IPS DF 6.9 (cell line): ENCODE measurements around the gene CNTD1.
"Not testable (repeated sequence)": the region's sequence is repeated elsewhere in the genome, so short reads cannot be mapped to it uniquely, and the experiment has no call there.

Experiments used
- DNase-seq: peaks from one replicate; pipeline ENCODE4 v3.0.0-alpha.2; 2013; ENCODE audit warnings: low read depth, low spot score
- H3K27ac ChIP-seq: one replicate; pipeline ENCODE4 v1.5.1; 2013; ENCODE audit warnings: low read length, control low read depth
- H3K27me3 ChIP-seq: 2 replicates; pipeline ENCODE4 v1.6.1; 2013; ENCODE audit warnings: mild to moderate bottlenecking, low read length; ENCODE audit not compliant: control insufficient read depth, insufficient read depth
- H3K36me3 ChIP-seq: 2 replicates; pipeline ENCODE4 v1.6.1; 2013; ENCODE audit warnings: low read length; ENCODE audit not compliant: control insufficient read depth, insufficient read depth
- H3K4me1 ChIP-seq: 2 replicates; pipeline ENCODE4 v1.6.1; 2013; ENCODE audit warnings: low read length; ENCODE audit not compliant: control insufficient read depth, insufficient read depth
- H3K4me3 ChIP-seq: 2 replicates; pipeline ENCODE4 v1.5.1; 2013; ENCODE audit warnings: mild to moderate bottlenecking, low read length
- H3K9me3 ChIP-seq: 2 replicates; pipeline ENCODE4 v1.6.1; 2013; ENCODE audit warnings: low read length, inconsistent platforms; ENCODE audit not compliant: control insufficient read depth, insufficient read depth
- WGBS: extraction: QIAGEN DNeasy Blood & Tissue Kit; methylation state at CpG from one replicate; pipeline ENCODE4 v1.1.7; 2013; ENCODE audit warnings: mixed read lengths, missing lambda C conversion rate; ENCODE audit not compliant: insufficient read length, insufficient coverage; 5-methylcytosine and 5-hydroxymethylcytosine counted together

Gene CNTD1

DNA sequence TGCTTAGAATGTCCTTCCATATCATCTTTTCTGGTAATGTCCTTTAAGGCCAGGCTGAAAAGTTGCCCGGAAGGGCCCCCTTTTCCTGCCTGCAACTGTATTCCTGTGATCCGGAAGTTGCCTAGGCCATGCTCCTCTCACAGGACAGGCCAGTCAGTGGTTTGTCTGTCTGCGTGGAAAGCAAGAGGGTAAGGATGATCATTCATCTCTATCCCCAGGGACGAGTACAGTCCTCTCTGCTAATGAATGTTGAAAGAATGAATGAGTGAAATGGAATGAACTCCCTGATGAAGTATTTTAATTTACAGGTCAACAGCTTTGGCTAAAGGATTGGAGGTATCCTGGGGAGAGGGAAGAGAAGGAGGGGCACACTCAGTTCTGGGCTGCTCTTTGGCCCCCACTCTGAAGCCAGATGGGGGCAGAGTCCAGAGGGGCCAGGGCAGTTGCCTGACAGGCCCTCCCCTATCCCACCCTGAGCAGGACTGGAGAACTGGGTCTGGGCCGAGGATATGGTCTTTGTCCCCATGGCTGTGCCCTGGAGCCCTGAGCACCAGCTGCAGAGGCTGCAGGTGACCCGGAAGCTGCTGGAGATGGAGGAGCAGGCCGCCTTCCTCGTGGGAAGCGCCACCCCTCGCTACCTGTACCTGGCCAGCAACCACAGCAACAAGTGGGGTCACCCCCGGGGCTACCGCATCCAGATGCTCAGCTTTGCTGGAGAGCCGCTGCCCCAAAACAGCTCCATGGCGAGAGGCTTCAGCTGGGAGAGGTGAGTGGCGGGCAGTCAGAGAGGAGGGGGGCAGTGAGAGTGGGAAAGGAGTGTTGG lies 55.5 kb downstream of the CNTD1 start:
- Histone ChIP-seq H3K27me3 (no peaks in the 10 kb centered on the region), H3K9me3 (no peaks in the 10 kb centered on the region), H3K36me3 (no peaks in the 10 kb centered on the region), H3K27ac (no peak overlapping the region), H3K4me3 (no peak overlapping the region), H3K4me1 (no peaks in the 10 kb centered on the region)
- DNase-seq, result no peak
- WGBS, result no CpG with 5 or more reads among the region's 15 CpGs

DNA sequence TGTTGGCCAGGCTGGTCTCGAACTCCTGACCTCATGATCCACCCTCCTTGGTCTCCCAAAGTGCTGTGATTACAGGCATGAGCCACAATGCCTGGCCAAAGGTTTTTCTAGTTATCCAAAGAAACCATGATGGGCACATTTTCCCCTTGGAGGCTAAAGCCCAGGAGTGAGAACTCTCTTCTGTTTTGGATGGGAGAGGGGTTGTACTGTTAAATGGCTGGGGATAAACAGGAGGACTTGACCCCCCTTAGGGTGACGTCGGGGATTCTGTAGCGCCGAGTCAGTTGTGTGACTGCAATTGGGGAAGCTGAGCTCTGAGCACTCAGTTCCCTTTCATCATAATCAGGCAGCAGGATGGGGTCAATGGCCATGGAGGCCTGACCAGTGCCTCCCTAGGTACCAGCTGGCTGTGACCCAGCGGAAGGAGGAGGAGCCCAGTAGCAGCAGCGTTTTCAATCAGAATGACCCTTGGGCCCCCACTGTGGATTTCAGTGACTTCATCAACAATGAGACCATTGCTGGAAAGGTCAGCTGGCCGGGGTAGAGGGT lies 56.5 kb downstream of the CNTD1 start:
- no peaks in the 10 kb centered on the region for H3K36me3 ChIP-seq
- H3K4me3 ChIP-seq, result no peak overlapping the region
- H3K27me3 ChIP-seq, result no peaks in the 10 kb centered on the region
- H3K9me3 ChIP-seq, result no peaks in the 10 kb centered on the region
- no peaks in the 10 kb centered on the region for H3K4me1 ChIP-seq
- H3K27ac ChIP-seq, result no peak overlapping the region
- no CpG with 5 or more reads among the region's 8 CpGs for WGBS
- DNase-seq, result no peak

DNA sequence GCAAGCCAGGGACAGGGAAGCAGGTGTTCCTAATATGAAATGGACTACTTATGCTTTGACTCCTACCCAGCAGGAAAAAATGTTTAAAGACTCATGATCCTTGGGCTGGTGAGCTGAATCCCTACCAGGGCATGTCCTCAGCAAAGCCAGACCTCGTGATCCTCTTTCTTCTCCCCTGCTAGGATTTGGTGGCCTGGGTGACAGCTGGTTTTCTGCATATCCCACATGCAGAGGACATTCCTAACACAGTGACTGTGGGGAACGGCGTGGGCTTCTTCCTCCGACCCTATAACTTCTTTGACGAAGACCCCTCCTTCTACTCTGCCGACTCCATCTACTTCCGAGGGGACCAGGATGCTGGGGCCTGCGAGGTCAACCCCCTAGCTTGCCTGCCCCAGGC lies 57.4 kb downstream of the CNTD1 start:
- not testable (repeated sequence) for H3K27me3 ChIP-seq, H3K4me3 ChIP-seq, H3K4me1 ChIP-seq, DNase-seq, H3K9me3 ChIP-seq, H3K36me3 ChIP-seq, H3K27ac ChIP-seq
- WGBS, result no CpG with 5 or more reads among the region's 8 CpGs

DNA sequence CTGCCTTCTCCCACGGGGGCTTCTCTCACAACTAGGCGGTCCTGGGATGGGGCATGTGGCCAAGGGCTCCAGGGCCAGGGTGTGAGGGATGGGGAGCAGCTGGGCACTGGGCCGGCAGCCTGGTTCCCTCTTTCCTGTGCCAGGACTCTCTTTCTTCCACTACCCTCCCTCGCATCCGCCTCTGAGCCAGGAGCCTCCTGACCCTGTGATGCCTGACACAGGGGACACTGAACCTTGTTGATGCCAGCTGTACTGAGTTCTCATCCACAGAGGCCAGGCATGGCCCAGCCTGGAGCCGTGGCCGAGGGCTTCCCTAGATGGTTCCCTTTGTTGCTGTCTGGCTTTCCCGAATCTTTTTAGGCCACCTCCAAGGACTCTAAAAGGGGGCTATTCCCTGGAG lies 57.9 kb downstream of the CNTD1 start:
- WGBS, result no CpG with 5 or more reads among the region's 8 CpGs
- not testable (repeated sequence) for H3K36me3 ChIP-seq, H3K9me3 ChIP-seq, H3K4me1 ChIP-seq, H3K27me3 ChIP-seq, H3K4me3 ChIP-seq, H3K27ac ChIP-seq, DNase-seq

DNA sequence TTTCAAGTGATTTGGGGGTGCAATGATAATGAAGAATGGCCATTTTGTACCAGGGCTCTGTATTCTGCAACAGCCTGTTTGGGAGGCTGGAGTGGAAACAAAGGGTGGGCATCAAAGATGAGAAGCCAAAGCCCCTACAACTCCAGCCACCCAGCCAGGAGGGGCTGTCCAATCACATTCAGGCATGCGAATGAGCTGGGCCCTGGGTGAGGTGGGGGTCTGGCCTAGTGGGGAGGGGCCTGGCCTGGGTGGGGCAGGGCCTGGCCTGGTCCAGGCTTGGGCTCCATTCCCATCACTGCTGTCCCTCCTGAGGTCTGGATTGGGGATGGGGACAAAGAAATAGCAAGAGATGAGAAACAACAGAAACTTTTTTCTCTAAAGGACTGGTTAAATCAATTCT lies 58.7 kb downstream of the CNTD1 start:
- Histone ChIP-seq H3K9me3 (no peaks in the 10 kb centered on the region), H3K4me1 (no peaks in the 10 kb centered on the region), H3K27ac (no peak overlapping the region), H3K36me3 (no peaks in the 10 kb centered on the region), H3K27me3 (no peaks in the 10 kb centered on the region), H3K4me3 (no peak overlapping the region)
- no peak for DNase-seq
- no CpG with 5 or more reads among the region's 1 CpG for WGBS
